Natural killer cell (primary cell): ENCODE data around the gene PPP1R12B. TPM values are rescaled to one million over a fixed set of nuclear protein-coding genes. Genes with fewer than 3 reads are reported as not detected.
"Not testable (repeated sequence)": the region's sequence is repeated elsewhere in the genome, so short reads cannot be mapped to it uniquely, and the experiment has no call there.

Experiments
- ATAC-seq, 3 donors: fragments of 150-1000 bp in 2 of 3; fragments of 200-7000 bp in 1 of 3; cut with Tn5 transposase; 1 replicate in 1 of 3; 2 replicates in 2 of 3; pipeline ENCODE4 v1.10.0; 2021; ENCODE audit warnings: mild to moderate bottlenecking in 2 of 3, moderate library complexity in 2 of 3
- DNase-seq, 2 donors: peaks; one replicate each; pipeline versions ENCODE4 v3.0.0 to v3.0.0-alpha.2; 2013 to 2021; ENCODE audit warnings: mixed read lengths in 1 of 2
- H3K27ac ChIP-seq: one replicate; pipeline ENCODE4 v1.5.1; 2013; ENCODE audit warnings: mild to moderate bottlenecking, low read length
- H3K27me3 ChIP-seq: one replicate; pipeline ENCODE4 v1.6.1; 2013; ENCODE audit warnings: low read length; ENCODE audit not compliant: control insufficient read depth, insufficient read depth
- H3K36me3 ChIP-seq: one replicate; pipeline ENCODE4 v1.6.1; 2013; ENCODE audit warnings: low read length; ENCODE audit not compliant: control insufficient read depth, insufficient read depth
- H3K4me1 ChIP-seq: one replicate; pipeline ENCODE4 v1.6.1; 2013; ENCODE audit warnings: low read length; ENCODE audit not compliant: control insufficient read depth, insufficient read depth
- H3K4me3 ChIP-seq: one replicate; pipeline ENCODE4 v1.5.1; 2013; ENCODE audit warnings: low read length
- H3K9me3 ChIP-seq: one replicate; pipeline ENCODE4 v1.6.1; 2013; ENCODE audit warnings: low read length; ENCODE audit not compliant: control insufficient read depth, insufficient read depth
- H3K27ac Mint-ChIP-seq, 2 donors: one replicate each; pipeline ENCODE4 v1.8.0; 2022; ENCODE audit warnings: mild to moderate bottlenecking in 2 of 2, mixed read lengths in 2 of 2, moderate library complexity in 1 of 2
- H3K27me3 Mint-ChIP-seq, 2 donors: one replicate each; pipeline ENCODE4 v1.8.0; 2022; ENCODE audit warnings: low read depth in 2 of 2, mixed read lengths in 2 of 2
- H3K36me3 Mint-ChIP-seq: one replicate; pipeline ENCODE4 v1.8.0; 2022; ENCODE audit warnings: mixed read lengths
- H3K4me1 Mint-ChIP-seq, 2 donors: one replicate each; pipeline ENCODE4 v1.8.0; 2022; ENCODE audit warnings: mixed read lengths in 2 of 2
- H3K4me3 Mint-ChIP-seq: one replicate; pipeline ENCODE4 v1.8.0; 2022; ENCODE audit warnings: mild to moderate bottlenecking, moderate library complexity, mixed read lengths
- H3K9me3 Mint-ChIP-seq, 2 donors: one replicate each; pipeline ENCODE4 v1.8.0; 2022; ENCODE audit warnings: mixed read lengths in 2 of 2
- CTCF ChIP-seq: fragments of 200-600 bp; IDR thresholded peaks from one replicate; pipeline ENCODE4 v1.8.0; 2022; ENCODE audit warnings: antibody characterized with exemption
- WGBS: methylation state at CpG from one replicate; pipeline ENCODE4 v1.1.7; 2013; ENCODE audit warnings: missing lambda C conversion rate; ENCODE audit not compliant: insufficient coverage; 5-methylcytosine and 5-hydroxymethylcytosine counted together
- intact Hi-C: fragments of 100-400 bp; cut with micrococcal nuclease; formaldehyde crosslinking; loops from one replicate; pipeline ENCODE4 v1.14.2; 2022
- total RNA-seq, 4 donors: library from RNA; stranded (reverse); fragments of 120-200 nt in 1 of 4; gene quantifications; one replicate each; pipeline versions ENCODE4 v1.2.3 to v1.2.4, GENCODE V29; 2013 to 2022

PPP1R12B gene
- total RNA-seq, 3 donors from 2014 or later (not counting 1 experiment from before 2014, with no cell fraction given), result 27.8 to 47.5 (median 46.5) TPM

GRCh38 chr1:202405928-202406327 is 57.4 kb downstream of the PPP1R12B start:
- H3K27me3 ChIP-seq, result no peaks in the 10 kb centered on the region
- H3K27ac ChIP-seq, result no peak overlapping the region
- no peak overlapping the region for H3K4me3 ChIP-seq
- no peak overlapping the region for H3K4me3 Mint-ChIP-seq
- no peaks in the 10 kb centered on the region for H3K36me3 ChIP-seq
- DNase-seq (no peak), ATAC-seq (no peak)
- H3K9me3 ChIP-seq, result no peaks in the 10 kb centered on the region
- no peaks in the 10 kb centered on the region for H3K9me3 Mint-ChIP-seq
- intact Hi-C loops, result no loop called here
- no peaks in the 10 kb centered on the region for H3K27me3 Mint-ChIP-seq
- no peaks in the 10 kb centered on the region for H3K36me3 Mint-ChIP-seq
- TF ChIP-seq CTCF, result no peak
- H3K4me1 Mint-ChIP-seq, result peaks cover 0 to 24% of the 10 kb centered on the region in 2 donors
- WGBS, result no CpG with 5 or more reads among the region's 1 CpG
- no peak overlapping the region for H3K27ac Mint-ChIP-seq
- no peaks in the 10 kb centered on the region for H3K4me1 ChIP-seq

- H3K27me3 Mint-ChIP-seq, H3K4me3 Mint-ChIP-seq, H3K4me3 ChIP-seq, H3K36me3 ChIP-seq, intact Hi-C loops, H3K36me3 Mint-ChIP-seq, H3K27ac Mint-ChIP-seq, H3K27ac ChIP-seq, ATAC-seq, H3K27me3 ChIP-seq, H3K9me3 ChIP-seq, DNase-seq, H3K4me1 ChIP-seq, H3K9me3 Mint-ChIP-seq: not testable (repeated sequence)
- 29% methylated on average over 1 of the region's 2 CpGs for whole genome bisulfite sequencing
- peaks cover under 1 to 24% of the 10 kb centered on the region in 2 donors for H3K4me1 Mint-ChIP-seq
Observed at GRCh38 chr1:202406896-202407295, 58.4 kb downstream of the PPP1R12B start.

GRCh38 chr1:202407378-202407777 is 58.9 kb downstream of the PPP1R12B start:
- H3K36me3 ChIP-seq, H3K27ac Mint-ChIP-seq, H3K27me3 ChIP-seq, H3K4me1 ChIP-seq, H3K27me3 Mint-ChIP-seq, H3K4me3 ChIP-seq, H3K9me3 Mint-ChIP-seq, DNase-seq, H3K4me3 Mint-ChIP-seq, H3K36me3 Mint-ChIP-seq, intact Hi-C loops, H3K9me3 ChIP-seq, H3K27ac ChIP-seq, ATAC-seq: not testable (repeated sequence)
- 80% methylated on average over 1 of the region's 2 CpGs for WGBS
- peaks cover 5 to 29% of the 10 kb centered on the region in 2 donors for H3K4me1 Mint-ChIP-seq

- H3K27me3 Mint-ChIP-seq, H3K27ac ChIP-seq, H3K4me3 ChIP-seq, intact Hi-C loops, H3K36me3 ChIP-seq, H3K36me3 Mint-ChIP-seq, H3K27me3 ChIP-seq, H3K27ac Mint-ChIP-seq, H3K9me3 Mint-ChIP-seq, ATAC-seq, H3K9me3 ChIP-seq, DNase-seq, H3K4me3 Mint-ChIP-seq, H3K4me1 ChIP-seq: not testable (repeated sequence)
- WGBS, result 88% methylated on average over 2 of the region's 2 CpGs
- peaks cover 5 to 19% of the 10 kb centered on the region in 2 donors for H3K4me1 Mint-ChIP-seq
Observed at GRCh38 chr1:202410251-202410650, 61.8 kb downstream of the PPP1R12B start.

DNA sequence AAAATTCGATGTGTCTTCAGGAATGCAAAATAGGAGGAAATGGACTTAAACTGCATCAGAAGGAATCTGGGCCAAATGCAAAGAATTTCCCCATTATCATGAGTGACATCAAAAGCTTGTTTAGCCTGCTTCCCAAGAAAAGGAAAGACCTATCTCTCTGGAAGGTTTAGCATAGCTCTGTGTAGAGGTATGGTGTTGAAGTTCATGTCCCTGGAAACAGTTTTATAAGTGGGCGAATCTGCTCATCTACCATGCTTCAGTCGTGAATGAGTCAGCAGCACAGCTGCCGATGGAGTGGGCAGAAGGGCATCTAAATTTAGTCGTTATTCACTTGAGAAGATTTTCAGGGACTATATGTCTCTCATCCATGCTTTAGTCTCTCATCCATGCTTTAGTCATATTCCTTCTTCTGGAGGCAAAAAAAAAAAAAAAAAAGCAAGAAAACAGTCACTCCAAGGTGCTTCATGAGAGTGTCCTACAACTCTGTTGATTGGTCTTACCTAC is 62.4 kb downstream of the PPP1R12B start:
- H3K27me3 Mint-ChIP-seq, H3K27ac Mint-ChIP-seq, H3K4me1 ChIP-seq, H3K36me3 Mint-ChIP-seq, H3K9me3 ChIP-seq, DNase-seq, ATAC-seq, H3K9me3 Mint-ChIP-seq, H3K4me3 ChIP-seq, H3K27me3 ChIP-seq, H3K4me3 Mint-ChIP-seq, intact Hi-C loops, H3K27ac ChIP-seq, H3K36me3 ChIP-seq: not testable (repeated sequence)
- WGBS, result 83% methylated on average over 5 of the region's 5 CpGs
- peaks cover 5 to 18% of the 10 kb centered on the region in 2 donors for H3K4me1 Mint-ChIP-seq
